Endodermal cell (in vitro differentiated cells): ENCODE results near the gene EYS. TPM values are rescaled to one million over a fixed set of nuclear protein-coding genes. Genes with fewer than 3 reads are reported as not detected.
"Not testable (repeated sequence)": the region's sequence is repeated elsewhere in the genome, so short reads cannot be mapped to it uniquely, and the experiment has no call there.

Source experiments
- DNase-seq: peaks from one replicate; pipeline ENCODE4 v3.0.0-alpha.2; 2017
- H3K27ac ChIP-seq: 2 replicates; pipeline ENCODE4 v1.5.1; 2013; ENCODE audit warnings: mild to moderate bottlenecking, low read depth, low read length, moderate library complexity
- H3K27me3 ChIP-seq: 2 replicates; pipeline ENCODE4 v1.6.1; 2013; ENCODE audit warnings: mild to moderate bottlenecking, low read length, moderate library complexity; ENCODE audit not compliant: insufficient read depth, control insufficient read depth, poor library complexity, severe bottlenecking
- H3K36me3 ChIP-seq: 2 replicates; pipeline ENCODE4 v1.7.0; 2013; ENCODE audit warnings: mild to moderate bottlenecking, low read length, moderate library complexity; ENCODE audit not compliant: control insufficient read depth, insufficient read depth
- H3K4me1 ChIP-seq: one replicate; pipeline ENCODE4 v1.7.0; 2013; ENCODE audit warnings: low read length; ENCODE audit not compliant: control insufficient read depth, insufficient read depth
- H3K4me3 ChIP-seq: 2 replicates; pipeline ENCODE4 v1.5.1; 2013; ENCODE audit warnings: mild to moderate bottlenecking, low read length, moderate library complexity
- H3K9ac ChIP-seq: 2 replicates; pipeline ENCODE4 v1.6.1; 2013; ENCODE audit warnings: mild to moderate bottlenecking, low read length, moderate library complexity; ENCODE audit not compliant: poor library complexity, severe bottlenecking; ENCODE audit errors: extremely low read depth
- H3K9me3 ChIP-seq: 2 replicates; pipeline ENCODE4 v1.6.1; 2013; ENCODE audit warnings: mild to moderate bottlenecking, low read length, moderate library complexity; ENCODE audit not compliant: control insufficient read depth
- H3K27ac Mint-ChIP-seq: 2 replicates; pipeline ENCODE4 v1.8.0; 2020; ENCODE audit warnings: mixed read lengths
- H3K27me3 Mint-ChIP-seq: 2 replicates; pipeline ENCODE4 v1.8.0; 2021; ENCODE audit warnings: mild to moderate bottlenecking, mixed read lengths; ENCODE audit not compliant: insufficient read depth
- H3K36me3 Mint-ChIP-seq: 2 replicates; pipeline ENCODE4 v1.8.0; 2020; ENCODE audit warnings: low read depth, mixed read lengths
- H3K4me1 Mint-ChIP-seq: 2 replicates; pipeline ENCODE4 v1.8.0; 2020; ENCODE audit warnings: mixed read lengths
- H3K4me3 Mint-ChIP-seq: 2 replicates; pipeline ENCODE4 v1.8.0; 2020; ENCODE audit warnings: mild to moderate bottlenecking, moderate library complexity, mixed read lengths
- H3K9me3 Mint-ChIP-seq: 2 replicates; pipeline ENCODE4 v1.8.0; 2020; ENCODE audit warnings: mild to moderate bottlenecking, mixed read lengths
- WGBS, 2 experiments: methylation state at CpG; one replicate each; pipeline versions ENCODE4 v1.1.5 to v1.1.7; 2013; ENCODE audit warnings: missing lambda C conversion rate in 2 of 2, mixed read lengths in 1 of 2; ENCODE audit not compliant: insufficient coverage in 1 of 2, insufficient read length in 1 of 2; 5-methylcytosine and 5-hydroxymethylcytosine counted together
- total RNA-seq, 2 donors: library from RNA; stranded (reverse); fragmentation: NEBNext Ultra II Directional in 1 of 2; extraction: Animal tissue kit (Norgen Biotek cat#: 25700) in 1 of 2; gene quantifications; 2 replicates in 1 of 2; 3 replicates in 1 of 2; pipeline ENCODE4 v1.2.1, GENCODE V29; 2021
- TF ChIP-seq, protein P1 (sequence below): fragments of 200-600 bp; sonication (generic); conservative IDR thresholded peaks from 2 replicates; pipeline ENCODE4 v1.5.0; 2021; ENCODE audit warnings: antibody characterized with exemption, mild to moderate bottlenecking

The EYS gene
- total RNA-seq, 2 donors from 2014 or later: 0.31 to 0.70 TPM

DNA sequence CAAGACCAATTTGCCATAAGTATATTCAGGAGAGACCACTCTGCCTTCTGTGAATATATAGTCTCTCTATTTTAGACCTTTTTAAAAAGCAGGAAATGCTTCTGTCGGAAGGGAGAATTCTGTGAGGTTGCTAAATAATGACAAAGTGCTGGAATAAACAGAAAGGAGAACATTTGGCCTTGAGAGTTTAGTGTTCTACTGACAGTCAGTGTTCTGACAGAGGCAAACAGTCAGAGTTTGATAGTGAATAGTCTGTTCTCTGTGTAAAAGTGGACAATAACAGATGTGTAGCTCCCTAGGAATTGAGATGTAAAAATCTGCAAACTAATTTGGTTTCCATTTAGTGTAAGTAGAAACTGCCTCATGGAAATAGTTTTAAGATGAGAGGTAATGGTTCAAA lies 1850.8 kb downstream of the EYS start:
- peaks cover 4% of the 10 kb centered on the region for H3K4me1 Mint-ChIP-seq
- peaks cover 6% of the 10 kb centered on the region for H3K9me3 Mint-ChIP-seq
- Histone ChIP-seq H3K9ac (no peak overlapping the region), H3K36me3 (no peaks in the 10 kb centered on the region), H3K4me3 (no peak overlapping the region), H3K9me3 (no peaks in the 10 kb centered on the region), H3K27ac (no peak overlapping the region), H3K27me3 (no peaks in the 10 kb centered on the region), H3K4me1 (no peaks in the 10 kb centered on the region)
- H3K27ac Mint-ChIP-seq: no peak overlapping the region
- H3K36me3 Mint-ChIP-seq: no peaks in the 10 kb centered on the region
- H3K27me3 Mint-ChIP-seq: no peaks in the 10 kb centered on the region
- H3K4me3 Mint-ChIP-seq: no peak overlapping the region
- WGBS, 2 experiments: 83 to 92% methylated on average over 1 of the region's 1 CpG
- no peak for DNase-seq
- TF ChIP-seq, protein P1, sequence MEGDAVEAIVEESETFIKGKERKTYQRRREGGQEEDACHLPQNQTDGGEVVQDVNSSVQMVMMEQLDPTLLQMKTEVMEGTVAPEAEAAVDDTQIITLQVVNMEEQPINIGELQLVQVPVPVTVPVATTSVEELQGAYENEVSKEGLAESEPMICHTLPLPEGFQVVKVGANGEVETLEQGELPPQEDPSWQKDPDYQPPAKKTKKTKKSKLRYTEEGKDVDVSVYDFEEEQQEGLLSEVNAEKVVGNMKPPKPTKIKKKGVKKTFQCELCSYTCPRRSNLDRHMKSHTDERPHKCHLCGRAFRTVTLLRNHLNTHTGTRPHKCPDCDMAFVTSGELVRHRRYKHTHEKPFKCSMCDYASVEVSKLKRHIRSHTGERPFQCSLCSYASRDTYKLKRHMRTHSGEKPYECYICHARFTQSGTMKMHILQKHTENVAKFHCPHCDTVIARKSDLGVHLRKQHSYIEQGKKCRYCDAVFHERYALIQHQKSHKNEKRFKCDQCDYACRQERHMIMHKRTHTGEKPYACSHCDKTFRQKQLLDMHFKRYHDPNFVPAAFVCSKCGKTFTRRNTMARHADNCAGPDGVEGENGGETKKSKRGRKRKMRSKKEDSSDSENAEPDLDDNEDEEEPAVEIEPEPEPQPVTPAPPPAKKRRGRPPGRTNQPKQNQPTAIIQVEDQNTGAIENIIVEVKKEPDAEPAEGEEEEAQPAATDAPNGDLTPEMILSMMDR: no peak

DNA sequence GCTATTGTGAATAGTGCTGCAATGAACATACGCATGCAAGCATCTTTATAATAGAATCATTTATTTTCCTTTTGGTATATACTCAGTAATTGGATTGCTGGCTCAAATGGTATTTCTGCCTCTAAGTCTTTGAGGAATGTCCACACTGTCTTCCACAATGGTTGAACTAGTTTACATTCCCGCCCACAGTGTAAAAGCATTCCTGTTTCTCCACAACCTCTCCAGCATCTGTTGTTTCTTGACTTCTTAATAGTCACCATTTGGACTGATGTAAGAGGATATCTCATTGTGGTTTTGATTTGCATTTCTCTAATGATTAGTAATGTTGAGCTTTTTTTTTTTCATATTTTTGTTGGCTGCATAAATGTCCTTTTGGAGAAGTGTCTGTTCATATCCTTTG lies 1862.7 kb downstream of the EYS start:
- Histone ChIP-seq H3K9ac (no peak overlapping the region), H3K27ac (no peak overlapping the region), H3K36me3 (no peaks in the 10 kb centered on the region), H3K4me1 (no peaks in the 10 kb centered on the region), H3K9me3 (no peaks in the 10 kb centered on the region), H3K4me3 (no peak overlapping the region), H3K27me3 (no peaks in the 10 kb centered on the region)
- Mint-ChIP-seq H3K36me3 (no peaks in the 10 kb centered on the region), H3K4me3 (no peak overlapping the region), H3K9me3 (peaks cover 2% of the 10 kb centered on the region), H3K27me3 (no peaks in the 10 kb centered on the region), H3K27ac (no peak overlapping the region), H3K4me1 (no peaks in the 10 kb centered on the region)
- TF ChIP-seq, protein P1: no peak
- WGBS, 2 experiments: 92 to 100% methylated on average over 1 of the region's 2 CpGs
- DNase-seq: no peak

DNA sequence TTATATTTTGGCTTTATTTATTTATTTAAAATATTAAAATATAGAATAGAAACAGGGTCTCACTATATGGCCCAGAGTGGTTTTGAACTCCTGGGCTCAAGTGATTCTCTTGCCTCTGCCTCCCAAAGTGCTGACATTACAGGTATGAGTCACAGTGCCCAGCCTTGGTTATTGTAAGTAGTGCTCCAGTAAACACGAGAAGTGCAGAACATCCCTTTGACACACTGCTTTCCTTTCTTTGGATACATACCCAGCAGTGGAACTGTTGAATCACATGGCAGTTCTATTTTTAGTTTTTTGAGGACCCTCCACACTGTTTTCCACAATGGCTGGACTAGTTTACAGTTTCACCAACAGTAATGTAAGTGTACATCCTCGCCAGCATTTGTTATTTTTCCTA lies 1867.5 kb downstream of the EYS start:
- Histone ChIP-seq H3K9me3 (no peaks in the 10 kb centered on the region), H3K36me3 (no peaks in the 10 kb centered on the region), H3K9ac (no peak overlapping the region), H3K27ac (no peak overlapping the region), H3K27me3 (no peaks in the 10 kb centered on the region), H3K4me3 (no peak overlapping the region), H3K4me1 (no peaks in the 10 kb centered on the region)
- no peak overlapping the region for H3K4me3 Mint-ChIP-seq
- no peaks in the 10 kb centered on the region for H3K27me3 Mint-ChIP-seq
- H3K4me1 Mint-ChIP-seq: no peaks in the 10 kb centered on the region
- no peak overlapping the region for H3K27ac Mint-ChIP-seq
- no peaks in the 10 kb centered on the region for H3K36me3 Mint-ChIP-seq
- WGBS, 2 experiments: 59 to 92% methylated on average over 1 to 2 of the region's 2 CpGs
- no peak for DNase-seq
- H3K9me3 Mint-ChIP-seq: peaks cover 5% of the 10 kb centered on the region
- TF ChIP-seq, protein P1: no peak

DNA sequence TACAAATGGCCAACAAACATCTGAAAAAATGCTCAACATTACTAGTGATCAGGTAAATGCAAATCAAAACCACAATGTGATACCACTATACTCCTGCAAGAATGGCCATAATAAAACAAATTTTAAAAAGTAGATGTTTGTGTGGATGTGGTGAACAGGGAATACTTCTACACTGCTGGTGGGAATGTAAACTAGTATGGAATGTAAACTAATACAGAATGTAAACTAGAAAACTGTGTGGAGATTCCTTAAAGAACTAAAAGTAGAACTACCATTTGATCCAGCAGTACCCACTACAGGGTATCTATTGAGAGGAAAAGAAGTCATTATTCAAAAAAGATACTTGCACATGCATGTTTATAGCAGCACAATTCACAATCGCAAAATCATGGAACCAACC lies 1878.3 kb downstream of the EYS start:
- H3K4me3 Mint-ChIP-seq, H3K9me3 ChIP-seq, H3K27me3 ChIP-seq, H3K27ac Mint-ChIP-seq, DNase-seq, H3K27ac ChIP-seq, H3K36me3 ChIP-seq, H3K4me3 ChIP-seq, H3K4me1 ChIP-seq, H3K36me3 Mint-ChIP-seq, H3K9ac ChIP-seq, H3K27me3 Mint-ChIP-seq, H3K4me1 Mint-ChIP-seq: not testable (repeated sequence)
- peaks cover 29% of the 10 kb centered on the region for H3K9me3 Mint-ChIP-seq
- 97% methylated on average over 1 of the region's 1 CpG; no CpG with 5 or more reads in 1 of the 2 experiments for WGBS, 2 experiments
